C4-2B (cell line): ENCODE data around the gene PRRT4.

Experiments
- H3K27ac ChIP-seq: fragments of 450-650 bp; 2 replicates; pipeline ENCODE4 v1.5.1; 2017
- CTCF ChIP-seq: fragments of 450-650 bp; conservative IDR thresholded peaks from 2 replicates; pipeline ENCODE4 v1.5.1; 2017; ENCODE audit warnings: mild to moderate bottlenecking
- ZFX ChIP-seq: fragments of 450-650 bp; IDR thresholded peaks from 2 replicates; pipeline ENCODE4 v1.6.1; 2017

The PRRT4 gene

GRCh38 chr7:128393526-128394330 is 32.2 kb upstream of the PRRT4 start:
- TF ChIP-seq ZFX (no peak), CTCF (no peak)
- no peak overlapping the region for H3K27ac ChIP-seq

- TF ChIP-seq CTCF (no peak), ZFX (no peak)
Observed at GRCh38 chr7:128392446-128393327, 31.2 kb upstream of the PRRT4 start.

GRCh38 chr7:128391805-128392204 is 30.3 kb upstream of the PRRT4 start:
- TF ChIP-seq CTCF (no peak), ZFX (no peak)
- no peak overlapping the region for H3K27ac ChIP-seq

More at GRCh38 chr7:128392446-128393327, 31.2 kb upstream of the PRRT4 start:
- no peak overlapping the region for H3K27ac ChIP-seq

GRCh38 chr7:128390871-128391565 is 29.5 kb upstream of the PRRT4 start:
- TF ChIP-seq CTCF (no peak), ZFX (no peak)
- H3K27ac ChIP-seq = no peak overlapping the region

GRCh38 chr7:128389618-128390329 is 28.3 kb upstream of the PRRT4 start:
- TF ChIP-seq ZFX = no peak
- TF ChIP-seq CTCF = no peak
- H3K27ac ChIP-seq = no peak overlapping the region

GRCh38 chr7:128389085-128389617 is 27.7 kb upstream of the PRRT4 start:
- TF ChIP-seq CTCF (no peak), ZFX (no peak)
- no peak overlapping the region for H3K27ac ChIP-seq
